ENCODE results near the gene GSN. TPM values are rescaled to one million over a fixed set of nuclear protein-coding genes. Genes with fewer than 3 reads are reported as not detected.
"Not testable (repeated sequence)": the region's sequence is repeated elsewhere in the genome, so short reads cannot be mapped to it uniquely, and the experiment has no call there.

The GSN gene
- total RNA-seq, 2 donors from 2014 or later: 1,444 to 3,478 TPM

DNA sequence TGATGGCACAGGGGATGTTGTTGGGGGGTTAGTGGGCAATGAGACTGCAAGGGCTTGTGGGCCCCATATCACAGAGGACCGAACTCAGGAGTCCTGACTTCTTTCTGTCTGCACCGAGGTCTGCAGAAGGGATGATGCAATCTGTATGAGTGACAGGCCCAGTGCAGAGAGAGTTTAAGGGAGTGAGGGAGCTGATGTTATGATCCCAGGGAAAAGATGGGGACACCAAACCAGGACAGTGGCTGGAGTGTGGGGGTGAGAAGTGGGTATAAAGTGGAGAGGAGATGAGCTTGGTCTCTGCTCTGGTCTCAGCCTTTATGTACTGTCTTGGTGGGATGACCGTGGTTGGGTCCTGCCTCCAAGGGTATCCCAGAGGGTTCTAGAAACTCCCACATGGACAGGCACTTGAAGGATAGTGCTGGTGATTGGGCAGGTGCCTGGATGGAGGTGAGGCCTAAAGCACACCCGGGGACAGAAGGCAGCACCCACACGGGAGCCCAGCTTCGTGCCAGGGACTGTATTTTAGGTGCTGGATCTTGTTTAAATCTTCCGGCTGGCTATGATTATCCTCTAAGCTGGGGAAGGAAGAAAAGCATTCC, 21.9 kb downstream of the GSN start:
- Histone ChIP-seq H3K36me3 (no peaks in the 10 kb centered on the region), H3K27me3 (no peaks in the 10 kb centered on the region), H3K4me3 (peak overlapping the region in 1 of 2 donors; percentile 14), H3K27ac (peak overlapping the region; percentile 97 to 99), H3K4me1 (peaks cover 0 to 96% of the 10 kb centered on the region in 2 donors), H3K9me3 (no peaks in the 10 kb centered on the region)
- TF ChIP-seq, protein P1, sequence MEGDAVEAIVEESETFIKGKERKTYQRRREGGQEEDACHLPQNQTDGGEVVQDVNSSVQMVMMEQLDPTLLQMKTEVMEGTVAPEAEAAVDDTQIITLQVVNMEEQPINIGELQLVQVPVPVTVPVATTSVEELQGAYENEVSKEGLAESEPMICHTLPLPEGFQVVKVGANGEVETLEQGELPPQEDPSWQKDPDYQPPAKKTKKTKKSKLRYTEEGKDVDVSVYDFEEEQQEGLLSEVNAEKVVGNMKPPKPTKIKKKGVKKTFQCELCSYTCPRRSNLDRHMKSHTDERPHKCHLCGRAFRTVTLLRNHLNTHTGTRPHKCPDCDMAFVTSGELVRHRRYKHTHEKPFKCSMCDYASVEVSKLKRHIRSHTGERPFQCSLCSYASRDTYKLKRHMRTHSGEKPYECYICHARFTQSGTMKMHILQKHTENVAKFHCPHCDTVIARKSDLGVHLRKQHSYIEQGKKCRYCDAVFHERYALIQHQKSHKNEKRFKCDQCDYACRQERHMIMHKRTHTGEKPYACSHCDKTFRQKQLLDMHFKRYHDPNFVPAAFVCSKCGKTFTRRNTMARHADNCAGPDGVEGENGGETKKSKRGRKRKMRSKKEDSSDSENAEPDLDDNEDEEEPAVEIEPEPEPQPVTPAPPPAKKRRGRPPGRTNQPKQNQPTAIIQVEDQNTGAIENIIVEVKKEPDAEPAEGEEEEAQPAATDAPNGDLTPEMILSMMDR (IDR thresholded peaks at IDR 0.05): no peak
- DNase-seq (ENCODE audit: low spot score): no peak

DNA sequence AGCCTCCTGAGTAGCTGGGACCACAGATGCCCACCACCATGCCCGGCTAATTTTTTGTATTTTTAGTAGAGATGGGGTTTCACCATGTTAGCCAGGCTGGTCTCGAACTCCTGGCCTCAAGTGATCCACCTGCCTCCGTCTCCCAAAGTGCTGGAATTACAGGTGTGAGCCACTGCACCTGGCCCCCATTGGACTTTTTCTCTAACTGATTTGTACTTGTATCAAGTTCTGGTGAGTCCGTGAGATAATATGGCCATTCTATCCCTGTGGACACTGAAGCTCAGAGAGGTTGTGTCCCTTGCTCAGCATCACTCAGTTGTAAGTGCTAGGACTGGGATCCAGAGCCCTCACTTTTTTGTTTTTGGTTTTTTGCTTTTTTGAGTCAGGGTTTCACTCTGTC, 23.6 kb downstream of the GSN start:
- Histone ChIP-seq H3K27ac (peak overlapping the region; percentile 97 to 99), H3K4me1 (peaks cover 0 to 96% of the 10 kb centered on the region in 2 donors)
- not testable (repeated sequence) for H3K27me3 ChIP-seq; H3K36me3 ChIP-seq; DNase-seq (ENCODE audit: low spot score); H3K4me3 ChIP-seq; H3K9me3 ChIP-seq

DNA sequence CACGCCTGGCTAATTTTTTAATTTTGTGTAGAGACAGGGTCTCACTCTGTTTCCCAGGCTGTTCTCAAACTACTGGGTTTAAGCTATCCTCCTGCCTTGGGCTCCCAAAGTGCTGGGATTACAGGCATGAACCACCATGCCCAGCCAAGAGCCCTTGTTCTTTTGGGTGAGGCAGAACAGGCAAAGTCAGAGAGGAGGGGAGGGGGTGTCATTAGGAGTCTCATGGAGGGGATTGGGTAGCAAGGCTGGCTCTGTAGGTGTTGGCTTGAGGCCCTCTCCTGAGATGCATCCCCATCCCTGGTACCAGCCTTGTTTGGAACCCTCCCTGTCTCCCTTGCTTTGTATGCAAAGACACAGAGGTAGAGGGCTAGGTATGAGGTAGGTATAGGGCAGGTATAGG, 24.1 kb downstream of the GSN start:
- H3K27me3 ChIP-seq: no peaks in the 10 kb centered on the region
- H3K9me3 ChIP-seq: no peaks in the 10 kb centered on the region

DNA sequence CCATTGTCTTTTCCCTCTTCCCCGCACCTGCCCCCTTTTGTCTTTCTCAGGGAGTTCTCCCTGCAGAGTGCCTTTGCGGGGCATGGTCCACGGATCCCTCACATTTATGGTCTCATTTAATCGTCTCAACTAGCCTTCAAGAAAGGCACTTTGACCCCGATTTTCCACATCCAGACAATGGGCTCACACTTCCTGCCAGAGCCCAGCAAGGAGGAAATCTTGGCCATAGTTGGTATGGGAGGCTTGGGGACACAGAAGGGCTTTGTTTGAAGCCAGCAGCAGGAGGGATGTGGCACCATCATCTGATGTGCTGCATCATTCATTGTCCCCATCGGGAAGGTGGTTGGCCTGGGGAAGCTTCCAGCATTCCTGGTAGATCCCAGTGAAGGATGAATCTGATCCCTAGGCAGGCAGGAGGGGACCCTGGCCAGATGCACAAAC, 24.9 kb downstream of the GSN start:
- H3K4me3 ChIP-seq: no peak overlapping the region
- TF ChIP-seq, protein P1 (IDR thresholded peaks at IDR 0.05): no peak
- no peak for DNase-seq (ENCODE audit: low spot score)
- no peaks in the 10 kb centered on the region for H3K36me3 ChIP-seq
- peak overlapping the region; percentile 87 to 97 for H3K27ac ChIP-seq
- H3K9me3 ChIP-seq: no peaks in the 10 kb centered on the region
- peaks cover 0 to 96% of the 10 kb centered on the region in 2 donors for H3K4me1 ChIP-seq
- no peaks in the 10 kb centered on the region for H3K27me3 ChIP-seq

More for the DNA sequence above, 24.1 kb downstream of the GSN start:
- H3K36me3 ChIP-seq: no peaks in the 10 kb centered on the region
- H3K4me1 ChIP-seq: peaks cover 0 to 96% of the 10 kb centered on the region in 2 donors
- TF ChIP-seq, protein P1 (IDR thresholded peaks at IDR 0.05): no peak
- H3K27ac ChIP-seq: peak overlapping the region; percentile 87 to 97
- H3K4me3 ChIP-seq: no peak overlapping the region
- no peak for DNase-seq (ENCODE audit: low spot score)

DNA sequence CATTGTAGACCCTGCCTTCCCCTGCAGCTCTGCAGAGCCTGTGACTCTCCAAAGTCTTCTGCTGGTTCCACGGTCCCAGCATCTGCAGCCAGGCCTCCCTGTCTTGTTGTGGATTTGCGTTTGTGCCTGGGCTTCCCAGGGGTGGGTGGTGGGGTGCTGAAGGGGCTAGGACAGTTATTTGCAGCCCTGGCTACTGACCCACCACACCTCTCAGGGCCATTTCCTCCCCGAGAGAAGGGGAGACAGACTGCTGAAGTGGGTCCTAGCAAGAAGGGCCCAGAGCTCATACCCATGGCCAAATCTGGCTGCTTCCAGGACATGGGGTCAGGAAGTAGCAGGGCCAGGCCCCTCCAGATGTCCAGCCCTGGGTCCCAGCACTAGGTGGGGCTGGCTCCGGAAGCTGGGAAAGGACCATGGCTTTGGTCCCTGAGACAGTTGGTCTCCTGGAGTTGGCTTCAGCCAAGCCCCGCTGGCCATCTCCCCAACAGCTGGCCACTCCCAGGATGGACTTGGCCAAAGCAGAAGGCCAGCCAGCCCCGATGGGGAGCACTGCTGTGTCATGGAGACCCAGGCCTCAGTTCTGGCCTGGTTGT, 26.3 kb downstream of the GSN start:
- peaks cover 0 to 96% of the 10 kb centered on the region in 2 donors for H3K4me1 ChIP-seq
- DNase-seq (ENCODE audit: low spot score): peak; percentile 82

More for the DNA sequence above, 26.3 kb downstream of the GSN start:
- no peaks in the 10 kb centered on the region for H3K9me3 ChIP-seq
- TF ChIP-seq, protein P1 (IDR thresholded peaks at IDR 0.05): no peak
- peak overlapping the region in 1 of 2 donors; percentile 3 for H3K4me3 ChIP-seq
- no peaks in the 10 kb centered on the region for H3K36me3 ChIP-seq
- peak overlapping the region; percentile 87 to 97 for H3K27ac ChIP-seq
- H3K27me3 ChIP-seq: no peaks in the 10 kb centered on the region

All from right atrium auricular region (tissue), 2 donors.